GM18505 (cell line): ENCODE results near the gene SCP2.

Source experiments
- ATAC-seq: cut with Tn5 transposase; IDR thresholded peaks from one replicate; pipeline ENCODE4 v1.9.1; 2021; ENCODE audit not compliant: unreplicated experiment
- POLR2A ChIP-seq: IDR thresholded peaks from 4 replicates; pipeline ENCODE4 v1.6.1; 2011; ENCODE audit warnings: borderline replicate concordance; ENCODE audit not compliant: insufficient read depth, insufficient read length; ENCODE audit errors: extremely low read depth

The SCP2 gene

DNA sequence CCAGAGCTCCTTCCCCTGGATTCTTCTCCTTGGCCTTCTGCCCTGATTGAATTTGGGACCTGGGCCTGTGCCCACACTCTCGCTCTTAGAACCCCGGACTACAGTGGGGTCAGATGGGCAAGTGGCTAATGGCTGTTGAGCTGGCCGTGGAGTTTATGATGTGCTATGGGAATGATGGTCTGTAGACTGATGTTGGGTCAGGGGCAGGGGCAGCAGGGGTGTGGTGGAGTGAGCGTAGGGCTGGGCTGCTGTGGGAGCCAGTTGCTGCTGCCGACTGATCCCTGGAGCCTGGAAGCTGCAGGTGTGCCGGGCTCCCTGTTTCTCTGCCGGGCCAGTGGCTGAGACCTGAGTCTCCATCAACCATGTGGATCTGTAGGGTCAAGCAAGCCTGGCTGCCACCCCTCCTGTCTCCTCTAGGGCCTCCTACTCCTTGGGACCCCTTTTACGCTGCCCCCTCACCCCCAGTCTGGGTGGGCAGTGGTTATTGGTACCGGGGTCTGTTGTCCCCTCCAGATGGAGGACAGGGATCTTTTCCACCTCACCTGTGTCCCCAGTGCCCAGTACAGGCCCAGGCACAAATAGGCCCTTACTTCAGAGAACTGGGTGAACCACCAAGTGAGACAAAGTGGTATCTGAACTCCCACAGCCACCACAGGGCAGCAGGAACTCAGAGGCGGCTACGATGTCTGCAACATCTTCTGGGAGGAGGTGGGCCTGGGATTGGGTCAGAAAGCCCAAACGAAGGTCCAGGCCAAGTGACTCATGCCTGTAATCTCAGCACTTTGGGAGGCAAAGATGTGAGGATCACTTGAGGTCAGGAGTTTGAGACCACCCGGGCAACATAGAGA is 140.0 kb downstream of the SCP2 start:
- ATAC-seq = no peak
- TF ChIP-seq POLR2A = no peak

DNA sequence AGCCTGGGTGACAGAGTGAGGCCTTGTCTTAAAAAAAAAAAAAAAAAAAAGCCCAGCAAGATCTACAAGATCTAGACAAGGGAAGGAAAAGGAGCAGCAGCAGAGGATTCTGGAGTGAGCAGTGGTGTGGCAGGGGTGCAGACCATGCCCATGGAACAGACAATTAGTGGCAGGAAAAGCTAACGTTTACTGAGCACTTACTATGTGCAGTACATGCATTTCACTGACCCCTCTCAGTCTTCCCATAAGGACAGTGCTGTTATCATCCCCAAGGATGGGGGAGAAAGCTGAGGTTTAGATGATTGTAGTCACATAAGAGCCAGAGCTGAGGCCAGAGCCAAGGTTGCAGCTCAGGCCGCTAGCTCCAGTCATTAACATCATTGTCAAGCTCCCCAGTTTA is 140.8 kb downstream of the SCP2 start:
- TF ChIP-seq POLR2A = no peak
- no peak for ATAC-seq

DNA sequence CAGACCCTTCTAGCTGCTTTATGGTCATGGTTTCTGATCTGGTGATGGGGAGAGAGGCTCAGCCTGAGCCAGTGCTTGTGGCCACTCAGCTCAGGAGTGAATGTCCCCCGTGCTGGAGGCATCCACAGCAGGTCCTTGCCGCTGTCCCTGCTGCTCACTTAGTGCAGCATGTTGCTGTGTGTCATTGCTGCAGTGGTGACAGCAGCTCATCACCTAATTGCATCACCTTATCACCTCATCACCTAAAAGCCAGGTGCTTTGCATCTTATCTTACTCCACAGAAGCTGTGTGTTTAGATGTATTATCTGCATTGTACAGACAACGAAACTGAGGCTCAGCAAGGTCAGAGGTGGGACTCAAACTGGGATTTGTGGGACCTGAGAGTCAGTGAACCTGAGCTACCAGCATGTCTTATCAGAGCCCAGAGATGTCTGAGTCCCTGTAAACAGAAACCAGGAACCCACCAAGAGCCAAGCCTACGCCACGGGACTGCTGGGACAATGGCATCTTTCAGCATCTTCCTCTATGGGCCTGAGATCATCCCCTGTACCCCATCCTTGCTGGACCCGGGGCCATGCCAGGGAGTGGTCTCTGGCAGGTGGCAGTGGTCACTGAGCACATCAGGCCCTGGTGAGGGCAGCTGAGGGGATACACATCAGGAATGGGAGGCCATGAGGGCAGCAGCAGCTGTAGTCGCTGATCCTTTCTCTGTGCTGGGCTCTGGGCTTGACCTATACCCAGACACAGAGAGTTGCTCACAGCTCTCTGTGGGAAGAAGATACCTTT is 141.4 kb downstream of the SCP2 start:
- no peak for TF ChIP-seq POLR2A
- ATAC-seq = no peak

DNA sequence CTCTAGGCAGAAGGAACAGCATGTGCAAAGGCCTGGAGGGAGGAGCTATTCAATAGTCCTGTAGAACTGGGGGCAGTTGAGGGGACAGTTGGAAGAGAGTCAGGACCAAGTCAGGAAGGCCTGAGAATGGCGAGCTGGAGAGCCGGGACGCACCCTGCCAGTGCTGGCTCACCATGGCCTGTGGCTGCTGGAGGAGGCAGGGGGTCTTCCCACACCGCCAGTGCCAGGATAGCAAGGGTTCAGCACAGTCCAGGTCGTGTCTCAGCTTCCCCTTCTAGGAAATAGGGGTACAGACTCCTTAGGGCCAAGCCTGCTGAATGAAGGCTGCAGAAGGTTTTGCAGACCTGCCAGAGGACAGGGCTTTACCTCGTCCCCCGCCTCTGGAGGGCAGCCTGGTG is 142.2 kb downstream of the SCP2 start:
- ATAC-seq = no peak
- TF ChIP-seq POLR2A = no peak

DNA sequence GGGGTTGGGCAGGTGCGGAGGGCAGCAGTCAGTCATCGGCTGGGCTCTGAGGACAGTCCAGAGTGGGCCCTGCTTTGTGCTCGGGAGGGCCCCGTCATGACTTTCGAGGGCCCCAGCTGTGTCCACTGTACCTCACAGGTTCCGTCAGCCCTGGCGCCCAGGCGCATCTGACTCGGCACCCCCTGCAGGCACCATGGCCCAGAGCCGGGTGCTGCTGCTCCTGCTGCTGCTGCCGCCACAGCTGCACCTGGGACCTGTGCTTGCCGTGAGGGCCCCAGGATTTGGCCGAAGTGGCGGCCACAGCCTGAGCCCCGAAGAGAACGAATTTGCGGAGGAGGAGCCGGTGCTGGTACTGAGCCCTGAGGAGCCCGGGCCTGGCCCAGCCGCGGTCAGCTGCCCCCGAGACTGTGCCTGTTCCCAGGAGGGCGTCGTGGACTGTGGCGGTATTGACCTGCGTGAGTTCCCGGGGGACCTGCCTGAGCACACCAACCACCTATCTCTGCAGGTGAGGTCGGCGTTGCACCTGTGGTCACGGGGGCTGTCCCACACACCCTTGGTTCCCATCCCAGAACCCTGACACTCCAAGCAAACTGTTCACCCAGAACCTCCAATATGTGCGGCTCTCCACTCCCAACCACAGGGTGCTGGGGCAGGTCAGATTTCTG is 142.7 kb downstream of the SCP2 start:
- ATAC-seq = no peak

DNA sequence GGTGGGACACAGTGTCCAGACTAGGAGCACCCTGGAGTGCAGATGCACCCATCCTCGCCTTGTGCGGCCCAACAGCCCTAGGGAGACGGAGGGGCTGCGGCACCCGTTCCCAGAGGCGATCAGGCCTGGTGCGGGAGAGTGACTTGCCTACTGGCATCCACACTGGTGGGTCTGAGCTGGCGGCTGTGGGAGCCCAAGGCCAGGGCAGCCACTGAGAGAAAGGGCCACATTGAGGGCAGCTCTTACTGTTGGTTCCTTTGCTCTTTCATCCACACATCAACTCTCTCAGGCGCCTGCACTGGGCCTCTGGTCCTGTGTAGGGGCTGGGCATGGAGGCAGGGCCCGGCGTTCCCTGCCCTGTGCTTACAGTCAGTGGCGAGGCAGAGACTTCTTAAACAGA is 143.5 kb downstream of the SCP2 start:
- no peak for TF ChIP-seq POLR2A
- no peak for ATAC-seq

More for the DNA sequence above, 142.7 kb downstream of the SCP2 start:
- TF ChIP-seq POLR2A = no peak

DNA sequence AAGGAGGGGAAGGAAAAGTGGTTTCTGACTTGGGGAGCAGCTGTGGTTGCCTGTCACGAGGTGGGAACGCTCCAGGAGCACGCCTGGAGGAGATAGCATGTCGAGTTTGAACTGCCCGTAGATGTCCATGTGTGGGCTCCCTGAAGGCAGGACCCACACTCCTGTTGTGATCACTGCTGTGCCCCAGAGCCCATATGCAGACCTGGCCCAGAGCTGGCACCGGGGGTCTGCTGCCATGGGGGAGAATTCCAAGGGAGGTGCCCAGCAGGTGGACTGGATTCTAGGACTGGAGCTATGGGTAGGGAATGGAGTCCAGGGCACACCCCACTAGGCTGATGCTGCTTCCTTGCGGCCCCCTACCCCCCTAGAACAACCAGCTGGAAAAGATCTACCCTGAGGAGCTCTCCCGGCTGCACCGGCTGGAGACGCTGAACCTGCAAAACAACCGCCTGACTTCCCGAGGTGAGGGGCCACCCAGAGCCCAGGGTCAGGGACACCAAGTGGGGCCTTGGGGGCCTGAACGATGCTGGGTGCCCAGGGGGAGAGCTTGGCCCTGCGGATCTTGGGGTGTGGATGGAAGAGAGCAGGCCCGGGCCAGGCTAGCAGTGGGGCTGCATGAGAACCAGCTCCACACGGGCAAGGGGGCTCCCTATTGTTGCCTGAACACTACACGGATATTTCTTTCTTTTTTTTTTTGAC is 144.2 kb downstream of the SCP2 start:
- ATAC-seq = no peak
- no peak for TF ChIP-seq POLR2A

DNA sequence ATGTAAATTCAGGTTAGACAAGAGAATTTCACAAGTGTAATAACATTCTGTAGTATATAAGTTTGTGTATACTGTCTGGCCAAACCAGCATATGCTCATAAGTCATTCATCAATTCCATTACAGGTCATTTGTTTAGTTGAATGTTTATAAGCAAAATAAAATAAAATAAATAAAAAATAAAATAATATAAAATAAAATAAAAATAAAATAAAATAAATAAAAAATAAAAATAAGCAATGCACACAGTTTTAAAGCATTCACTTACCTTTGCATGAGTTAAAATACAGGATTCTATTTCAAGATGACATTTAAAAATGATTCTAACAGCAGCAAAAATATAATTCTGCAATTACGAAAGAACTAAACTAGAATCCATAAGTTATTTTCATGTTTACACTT is 144.8 kb downstream of the SCP2 start:
- no peak for ATAC-seq
- no peak for TF ChIP-seq POLR2A

DNA sequence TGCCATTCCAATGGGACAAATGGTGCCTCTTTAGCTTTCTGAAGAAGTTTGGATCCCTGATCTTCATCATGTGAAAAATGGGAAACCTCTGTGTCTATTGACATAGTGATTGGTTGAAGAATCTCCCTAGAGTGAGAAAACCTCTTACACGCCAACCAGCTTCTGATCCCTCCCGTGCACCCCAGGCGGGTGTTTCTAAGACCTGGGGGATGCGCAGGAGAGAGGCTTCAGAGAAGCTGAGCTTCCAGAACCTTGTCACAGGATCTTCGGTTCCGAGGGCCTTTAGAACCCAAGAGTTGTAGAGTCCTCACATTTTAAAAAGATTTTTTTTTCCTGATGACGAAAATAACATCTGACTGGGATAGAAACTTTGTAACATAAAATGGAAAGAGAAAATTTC is 146.2 kb downstream of the SCP2 start:
- no peak for ATAC-seq
- no peak for TF ChIP-seq POLR2A

DNA sequence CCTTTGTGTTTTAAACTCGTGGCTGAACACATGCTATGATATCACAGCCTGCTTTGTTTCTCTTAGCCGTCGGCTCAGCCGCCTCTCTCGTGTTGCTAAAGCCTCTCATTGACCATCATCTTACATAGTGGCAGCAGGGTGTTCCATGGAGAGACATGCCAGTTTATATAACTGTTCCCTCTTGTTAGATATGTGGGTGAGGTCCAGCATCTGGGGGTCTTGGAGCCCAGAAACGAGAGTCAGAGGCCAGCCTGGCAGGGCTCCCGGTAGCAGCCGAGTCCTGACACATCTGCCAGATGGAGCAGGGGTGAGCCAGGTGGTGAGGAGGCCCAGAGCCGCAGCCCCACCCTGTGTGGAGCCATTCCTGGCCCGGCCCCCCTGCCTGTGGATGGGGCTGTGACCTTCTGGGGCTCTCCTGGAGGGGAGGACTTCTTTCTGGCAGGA is 146.8 kb downstream of the SCP2 start:
- no peak for ATAC-seq
- TF ChIP-seq POLR2A = no peak

DNA sequence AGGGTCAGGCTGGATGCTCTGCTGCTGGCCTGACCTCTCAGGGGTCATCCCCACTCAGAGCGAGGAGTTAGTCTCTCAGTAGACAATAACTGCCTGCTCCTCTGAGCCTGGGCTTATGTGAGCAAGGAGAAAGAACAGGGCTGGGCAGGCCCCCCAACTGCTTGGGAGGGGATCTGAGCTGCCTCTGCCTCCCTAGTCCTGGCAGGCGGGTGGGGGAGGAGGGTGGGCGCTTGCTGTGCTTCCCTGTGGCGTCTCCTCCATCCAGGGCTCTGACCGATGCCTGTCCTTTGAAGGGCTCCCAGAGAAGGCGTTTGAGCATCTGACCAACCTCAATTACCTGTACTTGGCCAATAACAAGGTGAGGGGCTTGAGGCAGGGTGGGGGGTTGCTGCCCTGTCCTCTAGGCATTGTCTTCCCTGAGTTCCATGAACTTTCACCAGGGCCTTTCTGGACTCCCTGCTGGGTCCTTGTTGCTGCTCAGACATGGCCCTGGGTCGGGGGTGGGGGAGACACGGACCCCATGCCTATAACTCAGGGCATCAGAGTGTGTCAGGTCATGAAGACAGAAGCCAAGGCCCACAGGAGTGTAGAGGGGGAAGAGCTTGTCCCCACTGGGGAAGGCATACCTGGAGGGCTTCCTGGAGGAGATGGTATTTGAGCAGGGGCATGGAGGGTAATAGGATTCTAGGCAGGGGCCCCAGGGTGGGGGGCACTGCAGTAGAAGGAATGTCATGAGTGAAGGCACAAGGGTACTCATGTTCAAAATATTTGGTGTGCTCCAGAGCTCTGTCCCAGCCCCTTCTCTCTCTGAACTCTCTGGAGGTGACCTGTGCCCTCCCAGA is 147.5 kb downstream of the SCP2 start:
- no peak for TF ChIP-seq POLR2A
- no peak for ATAC-seq

DNA sequence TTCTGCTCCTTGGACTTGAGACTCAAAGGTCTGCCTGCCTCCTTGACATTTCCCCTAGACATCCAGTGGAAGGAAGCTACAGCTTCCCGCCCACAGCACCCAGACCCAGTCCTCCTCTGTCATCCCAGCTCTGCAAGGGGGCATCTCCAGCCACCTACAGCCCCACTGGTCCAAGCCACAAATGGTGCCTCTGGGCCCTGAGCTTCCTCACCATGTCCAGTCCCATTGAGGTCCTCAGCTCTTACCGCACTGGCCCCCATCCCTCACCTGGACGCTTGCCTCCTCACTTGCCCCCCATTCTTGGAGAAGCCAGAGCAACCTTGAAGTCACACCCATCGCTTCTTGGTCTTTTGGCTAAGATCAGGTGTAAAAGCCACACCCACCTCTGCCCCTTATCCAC is 148.1 kb downstream of the SCP2 start:
- ATAC-seq = no peak
- no peak for TF ChIP-seq POLR2A
